ENCODE data around the gene DUSP9.

Gene DUSP9

DNA sequence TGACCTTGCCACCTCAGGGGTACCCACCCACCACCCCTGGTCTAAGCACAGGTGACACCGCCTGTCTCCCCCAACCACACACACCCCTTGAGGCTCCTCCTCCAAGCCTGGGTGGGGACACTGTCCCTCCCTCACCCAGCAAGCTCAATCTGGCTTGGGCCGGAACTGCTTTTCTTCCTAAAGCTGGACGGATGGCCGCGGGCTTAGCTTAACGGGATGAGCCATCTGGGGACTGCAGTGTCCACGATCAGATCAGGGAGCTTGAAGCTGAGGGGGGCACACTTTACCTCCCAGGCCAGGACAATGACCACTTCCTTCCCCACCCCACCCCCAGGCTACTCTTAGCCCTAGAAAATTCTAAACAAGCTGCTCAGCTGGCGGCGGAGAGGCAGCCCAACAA lies 39.7 kb downstream of the DUSP9 start:
- H3K4me2 ChIP-seq (ENCODE audit: insufficient read depth, low read length), result no peak overlapping the region
- no peak overlapping the region for H3K9ac ChIP-seq (ENCODE audit: low read depth, low read length)
- no peaks in the 10 kb centered on the region for H3K9me3 ChIP-seq (ENCODE audit: insufficient read depth, low read length, severe bottlenecking)
- ATAC-seq (ENCODE audit: insufficient read depth, low read depth) (no peak), DNase-seq (no peak)
- no peaks in the 10 kb centered on the region for H3K36me3 ChIP-seq (ENCODE audit: insufficient read depth, low read length)
- no peaks in the 10 kb centered on the region for H3K79me2 ChIP-seq (ENCODE audit: insufficient read depth, low read length)
- H3K27ac ChIP-seq (ENCODE audit: low read length), result no peak overlapping the region
- no peaks in the 10 kb centered on the region for H4K20me1 ChIP-seq (ENCODE audit: insufficient read depth, low read length)
- TF ChIP-seq, protein P1, sequence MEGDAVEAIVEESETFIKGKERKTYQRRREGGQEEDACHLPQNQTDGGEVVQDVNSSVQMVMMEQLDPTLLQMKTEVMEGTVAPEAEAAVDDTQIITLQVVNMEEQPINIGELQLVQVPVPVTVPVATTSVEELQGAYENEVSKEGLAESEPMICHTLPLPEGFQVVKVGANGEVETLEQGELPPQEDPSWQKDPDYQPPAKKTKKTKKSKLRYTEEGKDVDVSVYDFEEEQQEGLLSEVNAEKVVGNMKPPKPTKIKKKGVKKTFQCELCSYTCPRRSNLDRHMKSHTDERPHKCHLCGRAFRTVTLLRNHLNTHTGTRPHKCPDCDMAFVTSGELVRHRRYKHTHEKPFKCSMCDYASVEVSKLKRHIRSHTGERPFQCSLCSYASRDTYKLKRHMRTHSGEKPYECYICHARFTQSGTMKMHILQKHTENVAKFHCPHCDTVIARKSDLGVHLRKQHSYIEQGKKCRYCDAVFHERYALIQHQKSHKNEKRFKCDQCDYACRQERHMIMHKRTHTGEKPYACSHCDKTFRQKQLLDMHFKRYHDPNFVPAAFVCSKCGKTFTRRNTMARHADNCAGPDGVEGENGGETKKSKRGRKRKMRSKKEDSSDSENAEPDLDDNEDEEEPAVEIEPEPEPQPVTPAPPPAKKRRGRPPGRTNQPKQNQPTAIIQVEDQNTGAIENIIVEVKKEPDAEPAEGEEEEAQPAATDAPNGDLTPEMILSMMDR (IDR thresholded peaks at IDR 0.05; ENCODE audit: borderline replicate concordance, extremely low read depth, low read length, poor library complexity, severe bottlenecking), result no peak
- no peak for TF ChIP-seq EZH2 (IDR thresholded peaks at IDR 0.05; ENCODE audit: borderline replicate concordance, low read depth, low read length, severe bottlenecking)
- no peaks in the 10 kb centered on the region for H3K27me3 ChIP-seq (ENCODE audit: insufficient read depth, low read length, poor library complexity)
- no peak overlapping the region for H3K4me3 ChIP-seq (ENCODE audit: low read depth in 1 of 2, low read length in 2 of 2)
- no peak overlapping the region for H2AFZ ChIP-seq (ENCODE audit: low read depth, low read length)
- H3K4me1 ChIP-seq (ENCODE audit: insufficient read depth, low read length), result peaks cover 6% of the 10 kb centered on the region

DNA sequence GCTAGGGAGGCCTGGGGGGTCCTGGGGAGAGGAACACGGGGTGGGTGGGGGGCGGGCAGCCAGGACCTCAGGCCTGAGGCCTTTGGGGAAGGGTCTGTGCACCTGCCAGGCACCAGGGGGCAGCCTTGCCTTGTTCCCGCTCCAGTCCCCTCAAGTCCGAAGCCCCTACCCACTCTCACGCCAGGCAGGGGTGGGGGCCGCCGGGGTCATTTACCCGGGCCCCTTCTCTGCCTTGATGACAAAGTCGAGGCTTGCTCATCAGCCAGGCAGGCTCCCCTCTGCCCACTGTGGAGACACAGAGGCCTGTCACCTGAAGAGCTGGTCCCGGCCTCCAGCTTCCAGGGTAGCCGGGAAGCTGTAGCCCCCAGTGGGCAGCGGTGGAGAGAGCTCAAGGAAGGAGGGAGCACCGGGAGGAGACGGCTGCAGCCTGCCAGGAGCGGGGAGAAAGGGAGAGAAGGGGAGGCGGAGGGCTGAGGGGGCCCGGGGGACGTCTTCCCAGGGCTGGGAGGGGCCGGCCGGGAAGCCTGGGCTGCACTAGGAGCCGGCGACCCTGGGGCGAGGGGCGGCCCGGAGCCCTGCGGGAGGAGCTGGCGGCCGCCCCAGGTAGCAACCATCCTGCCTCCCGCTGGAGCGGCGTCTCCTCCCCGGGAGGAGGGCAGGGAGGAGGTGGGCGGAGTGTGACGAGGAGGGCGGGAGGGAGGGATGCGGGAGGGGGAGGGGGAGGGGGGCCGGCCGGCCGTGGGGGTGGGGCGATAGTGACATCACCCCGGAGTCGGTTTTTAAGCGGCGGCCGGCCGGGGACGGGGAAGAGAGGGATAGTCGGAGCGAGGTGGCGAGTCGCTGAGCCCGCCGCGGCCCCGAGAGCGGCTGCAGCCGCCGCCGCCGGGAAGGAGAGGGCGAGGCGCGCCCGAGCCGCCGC lies 40.4 kb downstream of the DUSP9 start, which contains the start of gene SLC6A8:
SLC6A8 (plus strand) TSS at position 806 of the 919 bp plus-strand sequence. CDS start 649 bp downstream, outside the sequence.
- Histone ChIP-seq H4K20me1 (ENCODE audit: insufficient read depth, low read length) (no peaks in the 10 kb centered on the region), H3K27me3 (ENCODE audit: insufficient read depth, low read length, poor library complexity) (no peaks in the 10 kb centered on the region), H3K27ac (ENCODE audit: low read length) (no peak within 1 kb of the TSS), H3K9ac (ENCODE audit: low read depth, low read length) (peak within 1 kb of the TSS; percentile 31; the same call in 1 of the 2 replicates), H3K36me3 (ENCODE audit: insufficient read depth, low read length) (no peaks in the 10 kb centered on the region), H3K9me3 (ENCODE audit: insufficient read depth, low read length, severe bottlenecking) (no peaks in the 10 kb centered on the region), H3K4me1 (ENCODE audit: insufficient read depth, low read length) (peaks cover 6% of the 10 kb centered on the region), H3K4me2 (ENCODE audit: insufficient read depth, low read length) (peak within 1 kb of the TSS; percentile 63), H3K4me3 (ENCODE audit: low read depth in 1 of 2, low read length in 2 of 2) (peak within 1 kb of the TSS in 1 of 2 experiments; percentile 43; a peak in 2 of 4 replicates), H2AFZ (ENCODE audit: low read depth, low read length) (no peak within 1 kb of the TSS), H3K79me2 (ENCODE audit: insufficient read depth, low read length) (no peaks in the 10 kb centered on the region)
- peak; percentile 72 for ATAC-seq (ENCODE audit: insufficient read depth, low read depth)
- DNase-seq, result peak; percentile 47
- TF ChIP-seq EZH2 (IDR thresholded peaks at IDR 0.05; ENCODE audit: borderline replicate concordance, low read depth, low read length, severe bottlenecking), result no peak
- TF ChIP-seq, protein P1 (IDR thresholded peaks at IDR 0.05; ENCODE audit: borderline replicate concordance, extremely low read depth, low read length, poor library complexity, severe bottlenecking), result peak; percentile 50

DNA sequence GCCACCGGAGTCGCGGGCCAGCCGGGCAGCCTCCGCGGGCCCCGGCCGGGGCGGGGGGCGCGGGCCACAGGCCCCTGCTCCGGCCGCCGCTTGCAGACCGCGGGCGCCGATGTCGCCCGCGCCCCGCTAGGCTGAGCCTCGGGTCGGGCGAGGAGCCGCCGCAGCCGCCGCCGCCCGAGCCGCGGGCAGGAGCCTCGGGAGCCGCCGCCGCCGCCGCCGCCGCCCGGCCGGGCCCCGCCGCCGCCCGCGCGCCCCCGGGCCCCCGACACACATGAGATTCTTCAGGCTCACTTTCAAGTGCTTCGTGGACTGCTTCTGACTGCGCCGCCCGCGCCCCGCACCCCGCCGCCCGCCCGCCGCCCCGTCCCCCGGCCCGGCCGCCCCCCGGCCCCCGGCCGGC lies 41.1 kb downstream of the DUSP9 start:
- peaks cover 6% of the 10 kb centered on the region for H3K4me1 ChIP-seq (ENCODE audit: insufficient read depth, low read length)
- H3K27me3 ChIP-seq (ENCODE audit: insufficient read depth, low read length, poor library complexity), result no peaks in the 10 kb centered on the region
- no peak overlapping the region for H3K27ac ChIP-seq (ENCODE audit: low read length)
- ATAC-seq (ENCODE audit: insufficient read depth, low read depth) (peak; percentile 9; the same call in 1 of the 3 replicates), DNase-seq (no peak)
- H2AFZ ChIP-seq (ENCODE audit: low read depth, low read length), result no peak overlapping the region
- no peaks in the 10 kb centered on the region for H4K20me1 ChIP-seq (ENCODE audit: insufficient read depth, low read length)
- H3K4me2 ChIP-seq (ENCODE audit: insufficient read depth, low read length), result no peak overlapping the region
- TF ChIP-seq, protein P1 (IDR thresholded peaks at IDR 0.05; ENCODE audit: borderline replicate concordance, extremely low read depth, low read length, poor library complexity, severe bottlenecking), result no peak
- no peak for TF ChIP-seq EZH2 (IDR thresholded peaks at IDR 0.05; ENCODE audit: borderline replicate concordance, low read depth, low read length, severe bottlenecking)
- no peaks in the 10 kb centered on the region for H3K79me2 ChIP-seq (ENCODE audit: insufficient read depth, low read length)
- H3K4me3 ChIP-seq (ENCODE audit: low read depth in 1 of 2, low read length in 2 of 2), result no peak overlapping the region
- H3K9me3 ChIP-seq (ENCODE audit: insufficient read depth, low read length, severe bottlenecking), result no peaks in the 10 kb centered on the region
- no peaks in the 10 kb centered on the region for H3K36me3 ChIP-seq (ENCODE audit: insufficient read depth, low read length)
- H3K9ac ChIP-seq (ENCODE audit: low read depth, low read length), result no peak overlapping the region

Data from DND-41 (cell line).